Cardiac fibroblast (primary cell): ENCODE data around the gene NUDT16.
A peak's percentile ranks its signal among the peaks of the same experiment; 100 is the strongest.

ENCODE experiments used
- DNase-seq, 2 donors: peaks; one replicate each; pipeline versions ENCODE4 v3.0.0 to v3.0.0-alpha.2; 2010; ENCODE audit warnings: low read depth in 2 of 2
- H3K4me3 ChIP-seq, 2 donors: replicated peaks in 1 of 2; 1 replicate in 1 of 2; 2 replicates in 1 of 2; pipeline ENCODE4 v1.5.1; 2011; ENCODE audit warnings: low read depth in 2 of 2, low read length in 2 of 2, mild to moderate bottlenecking in 2 of 2, moderate library complexity in 1 of 2
- TF ChIP-seq, protein P1 (sequence below): IDR thresholded peaks from one replicate; pipeline ENCODE4 v1.5.1; 2011; ENCODE audit warnings: low read depth, mild to moderate bottlenecking, low read length, inconsistent platforms

NUDT16 gene

DNA sequence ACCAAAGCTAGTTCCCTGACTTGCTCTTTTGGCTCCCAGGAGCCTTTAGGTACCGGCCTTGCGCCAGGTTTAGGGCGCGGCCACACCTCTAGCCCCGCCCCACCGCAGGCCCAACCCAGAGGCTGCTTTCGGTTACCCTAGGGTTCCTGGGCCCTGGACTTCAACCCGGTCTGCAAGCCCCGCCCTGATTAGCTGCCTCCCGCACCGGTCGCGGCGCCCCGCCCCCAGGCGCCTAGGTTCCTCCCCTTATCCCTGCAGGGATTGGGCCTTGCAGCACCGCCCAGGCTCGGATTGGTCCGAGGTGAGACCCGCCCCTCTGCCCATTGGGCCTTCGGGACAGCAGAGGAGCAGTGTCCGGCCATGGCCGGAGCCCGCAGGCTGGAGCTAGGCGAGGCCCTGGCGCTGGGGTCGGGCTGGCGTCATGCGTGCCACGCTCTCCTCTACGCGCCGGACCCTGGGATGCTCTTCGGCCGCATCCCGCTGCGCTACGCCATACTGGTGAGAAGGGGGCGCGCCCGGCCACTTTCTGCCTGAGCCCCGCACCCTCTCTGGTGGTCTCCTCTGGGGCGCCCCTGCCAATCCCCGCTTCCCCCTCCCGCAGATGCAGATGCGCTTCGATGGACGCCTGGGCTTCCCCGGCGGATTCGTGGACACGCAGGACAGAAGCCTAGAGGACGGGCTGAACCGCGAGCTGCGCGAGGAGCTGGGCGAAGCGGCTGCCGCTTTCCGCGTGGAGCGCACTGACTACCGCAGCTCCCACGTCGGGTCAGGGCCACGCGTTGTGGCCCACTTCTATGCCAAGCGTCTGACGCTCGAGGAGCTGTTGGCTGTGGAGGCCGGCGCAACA, at the start of gene NUDT16:
Gene NUDT16 (plus strand): TSS at position 330 of the 847 bp plus-strand sequence. CDS start 31 bp downstream, at position 361.
- peak within 1 kb of the TSS; percentile 85 to 96 for H3K4me3 ChIP-seq
- TF ChIP-seq, protein P1, sequence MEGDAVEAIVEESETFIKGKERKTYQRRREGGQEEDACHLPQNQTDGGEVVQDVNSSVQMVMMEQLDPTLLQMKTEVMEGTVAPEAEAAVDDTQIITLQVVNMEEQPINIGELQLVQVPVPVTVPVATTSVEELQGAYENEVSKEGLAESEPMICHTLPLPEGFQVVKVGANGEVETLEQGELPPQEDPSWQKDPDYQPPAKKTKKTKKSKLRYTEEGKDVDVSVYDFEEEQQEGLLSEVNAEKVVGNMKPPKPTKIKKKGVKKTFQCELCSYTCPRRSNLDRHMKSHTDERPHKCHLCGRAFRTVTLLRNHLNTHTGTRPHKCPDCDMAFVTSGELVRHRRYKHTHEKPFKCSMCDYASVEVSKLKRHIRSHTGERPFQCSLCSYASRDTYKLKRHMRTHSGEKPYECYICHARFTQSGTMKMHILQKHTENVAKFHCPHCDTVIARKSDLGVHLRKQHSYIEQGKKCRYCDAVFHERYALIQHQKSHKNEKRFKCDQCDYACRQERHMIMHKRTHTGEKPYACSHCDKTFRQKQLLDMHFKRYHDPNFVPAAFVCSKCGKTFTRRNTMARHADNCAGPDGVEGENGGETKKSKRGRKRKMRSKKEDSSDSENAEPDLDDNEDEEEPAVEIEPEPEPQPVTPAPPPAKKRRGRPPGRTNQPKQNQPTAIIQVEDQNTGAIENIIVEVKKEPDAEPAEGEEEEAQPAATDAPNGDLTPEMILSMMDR, result no peak
- peak; percentile 99 to 100 for DNase-seq

DNA sequence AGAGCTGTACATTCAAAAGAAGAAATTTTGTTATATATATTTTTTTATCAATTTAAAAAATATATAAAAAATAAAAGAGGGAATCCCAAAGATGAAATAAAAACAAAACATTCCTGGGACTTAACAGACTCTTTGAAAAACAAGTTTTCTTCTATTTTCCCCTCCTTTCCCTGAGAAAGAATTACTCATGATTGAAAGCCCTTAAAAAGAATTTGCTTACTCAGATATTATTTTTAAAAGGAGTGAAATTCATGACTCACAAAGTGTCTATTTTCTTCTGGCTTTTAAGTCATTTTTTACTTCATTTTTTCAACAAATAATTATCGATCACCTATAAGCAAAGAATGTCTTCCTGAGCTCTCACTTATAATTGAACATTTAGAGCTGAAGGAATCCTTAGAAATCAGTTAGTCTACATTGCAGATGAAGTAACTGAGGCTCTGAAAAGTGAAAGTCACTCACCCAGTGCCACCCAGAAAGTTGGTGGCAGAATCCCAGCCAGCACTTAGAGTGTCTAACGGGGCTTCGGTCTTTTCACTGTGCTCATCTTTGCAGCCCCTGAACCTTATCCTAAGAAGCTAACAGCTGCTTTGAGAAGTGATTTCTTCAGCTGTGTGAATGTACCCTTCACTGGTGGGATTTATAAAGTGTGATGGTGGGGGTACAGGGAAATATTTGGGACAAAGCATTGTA, 42.5 kb upstream of the NUDT16 start:
- peak in 1 of 2 donors; percentile 37 for DNase-seq
- TF ChIP-seq, protein P1, result no peak
- no peak overlapping the region for H3K4me3 ChIP-seq

DNA sequence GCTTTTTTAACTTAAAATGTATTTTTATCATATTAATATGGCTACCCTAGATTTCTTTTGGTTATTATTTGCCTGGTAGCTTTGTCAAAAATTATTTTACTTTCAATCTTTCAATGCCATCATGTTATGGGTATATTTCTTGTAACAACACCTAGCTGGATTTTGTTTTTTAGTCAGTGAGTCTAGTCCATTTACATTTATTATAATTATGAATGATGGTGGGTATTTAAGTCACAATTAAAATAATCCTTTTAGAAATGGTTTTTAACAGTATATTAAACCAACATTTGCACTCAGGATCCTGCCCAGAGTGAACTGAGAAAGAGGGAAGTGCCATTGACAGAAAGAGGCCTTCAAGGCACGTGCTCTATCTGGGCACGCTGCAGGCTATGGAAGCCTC, 39.8 kb upstream of the NUDT16 start:
- TF ChIP-seq, protein P1, result no peak
- no peak for DNase-seq
- H3K4me3 ChIP-seq, result no peak overlapping the region

DNA sequence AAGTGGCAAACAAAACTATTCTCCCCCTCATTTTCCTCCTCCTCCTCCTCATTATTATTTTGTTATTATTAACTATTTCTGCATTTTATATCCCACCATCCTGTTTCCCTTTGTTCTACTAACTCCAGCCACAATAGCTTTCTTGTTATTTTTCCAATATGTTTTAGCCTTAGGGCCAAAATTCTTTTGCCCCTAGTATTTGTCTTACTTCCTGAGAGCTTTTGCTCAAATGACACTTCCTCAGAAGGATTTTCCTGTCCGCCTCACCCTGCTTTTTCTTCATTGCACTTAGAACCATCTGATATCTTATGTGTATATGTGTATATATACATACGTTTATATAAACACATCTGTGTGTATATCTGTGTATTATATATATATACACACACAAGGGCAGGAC, 32.7 kb upstream of the NUDT16 start:
- DNase-seq, result peak in 1 of 2 donors; percentile 11
- TF ChIP-seq, protein P1, result no peak
- no peak overlapping the region for H3K4me3 ChIP-seq

DNA sequence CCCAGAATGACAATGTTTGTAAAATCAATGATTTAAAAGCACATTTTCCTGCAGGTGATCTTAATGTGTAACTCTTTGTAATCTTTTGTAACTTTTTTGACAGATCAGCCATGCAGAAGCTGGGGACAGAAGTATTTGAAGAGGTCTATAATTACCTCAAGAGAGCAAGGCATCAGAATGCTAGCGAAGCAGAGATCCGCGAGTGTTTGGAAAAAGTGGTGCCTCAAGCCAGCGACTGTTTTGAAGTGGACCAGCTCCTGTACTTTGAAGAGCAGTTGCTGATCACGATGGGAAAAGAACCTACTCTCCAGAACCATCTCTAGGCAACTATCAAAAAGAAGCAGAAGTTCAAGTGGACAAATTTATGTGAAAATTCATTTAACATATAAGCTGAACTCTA, 32.1 kb upstream of the NUDT16 start:
- H3K4me3 ChIP-seq, result no peak overlapping the region
- DNase-seq, result no peak
- TF ChIP-seq, protein P1, result no peak

DNA sequence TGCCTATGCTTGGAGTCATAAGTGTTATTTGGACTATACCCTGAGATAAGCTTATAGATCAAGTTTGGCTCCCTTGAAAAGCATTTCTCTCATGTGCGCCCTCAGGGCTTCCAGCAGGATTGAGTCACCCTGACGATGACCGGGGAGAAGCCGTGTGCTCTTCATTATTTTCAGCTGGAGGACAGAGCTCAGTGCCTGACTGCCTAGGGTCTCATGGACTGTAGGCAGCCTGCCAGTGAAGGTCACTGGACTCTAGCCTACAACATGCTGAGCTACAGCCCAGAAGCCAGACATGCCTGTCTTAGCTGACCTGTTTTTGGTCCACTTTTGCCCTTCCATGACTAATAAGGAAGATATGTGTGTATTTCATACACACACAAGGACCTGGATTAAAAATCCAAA, 31.6 kb upstream of the NUDT16 start:
- TF ChIP-seq, protein P1, result no peak
- DNase-seq, result peak; percentile 64 to 66
- H3K4me3 ChIP-seq, result no peak overlapping the region
